Measurements from ENCODE around the gene MAP3K21.
A peak's percentile ranks its signal among the peaks of the same experiment; 100 is the strongest.

Gene MAP3K21

GRCh38 chr1:233327651-233328141, at the start of gene MAP3K21:
Gene MAP3K21 (plus strand): TSS chr1:233327724. CDS start chr1:233328029, 305 bp downstream.
- DNase-seq = no peak

- DNase-seq = no peak
These were observed 48.9 kb upstream of the MAP3K21 start for GRCh38 chr1:233278631-233279030.

- no peak for DNase-seq
These were observed 47.6 kb upstream of the MAP3K21 start for GRCh38 chr1:233279971-233280370.

GRCh38 chr1:233281711-233282581, 45.6 kb upstream of the MAP3K21 start:
- DNase-seq = no peak

- no peak for DNase-seq
These were observed 45.0 kb upstream of the MAP3K21 start for GRCh38 chr1:233282582-233282886.

GRCh38 chr1:233289676-233290075, 37.8 kb upstream of the MAP3K21 start:
- no peak for DNase-seq

- no peak for DNase-seq
These were observed 37.0 kb upstream of the MAP3K21 start for GRCh38 chr1:233290396-233291034.

GRCh38 chr1:233293556-233294446, 33.7 kb upstream of the MAP3K21 start:
- DNase-seq = no peak

- peak; percentile 67 for DNase-seq
These were observed 32.6 kb upstream of the MAP3K21 start for GRCh38 chr1:233294913-233295236.

GRCh38 chr1:233295237-233295974, 32.1 kb upstream of the MAP3K21 start, which contains the start of gene PCNX2:
Gene PCNX2 (minus strand): TSS chr1:233295725. CDS start chr1:233295478, 247 bp downstream.
- peak; percentile 58 for DNase-seq

GRCh38 chr1:233295975-233296322, 31.6 kb upstream of the MAP3K21 start:
- DNase-seq = no peak

GRCh38 chr1:233299450-233299849, 28.1 kb upstream of the MAP3K21 start:
- no peak for DNase-seq

GRCh38 chr1:233300326-233300725, 27.2 kb upstream of the MAP3K21 start:
- DNase-seq = no peak

- peak; percentile 35 for DNase-seq
These were observed 22.9 kb upstream of the MAP3K21 start for GRCh38 chr1:233304489-233305102.

- DNase-seq = no peak
These were observed 13.9 kb upstream of the MAP3K21 start for GRCh38 chr1:233313434-233314155.

GRCh38 chr1:233315718-233316301, 11.7 kb upstream of the MAP3K21 start:
- no peak for DNase-seq

GRCh38 chr1:233316473-233316872, 11.1 kb upstream of the MAP3K21 start:
- no peak for DNase-seq

- DNase-seq = no peak
These were observed 8.3 kb upstream of the MAP3K21 start for GRCh38 chr1:233319272-233319671.

GRCh38 chr1:233320023-233320422, 7.5 kb upstream of the MAP3K21 start:
- DNase-seq = no peak

GRCh38 chr1:233323718-233324117, 3.8 kb upstream of the MAP3K21 start:
- no peak for DNase-seq

GRCh38 chr1:233326319-233326718, 1.2 kb upstream of the MAP3K21 start:
- no peak for DNase-seq
